Neural progenitor cell (in vitro differentiated cells): ENCODE results near the gene DCDC2B. TPM values are rescaled to one million over a fixed set of nuclear protein-coding genes. Genes with fewer than 3 reads are reported as not detected.

Experiments
- DNase-seq: peaks from one replicate; pipeline ENCODE4 v3.0.0-alpha.2; 2016; ENCODE audit warnings: low spot score
- H2AFZ ChIP-seq: fragments of 200-600 bp; sonication (generic); replicated peaks from 2 replicates; pipeline ENCODE4 v1.6.1; 2016; ENCODE audit warnings: antibody characterized with exemption
- H3F3A ChIP-seq: fragments of 200-600 bp; sonication (generic); 2 replicates; pipeline ENCODE4 v1.6.1; 2016; ENCODE audit warnings: antibody characterized with exemption, low read depth
- H3K27ac ChIP-seq: fragments of 200-600 bp; sonication (generic); 2 replicates; pipeline ENCODE4 v1.5.1; 2016; ENCODE audit warnings: mild to moderate bottlenecking
- H3K27me3 ChIP-seq: fragments of 200-600 bp; sonication (generic); 2 replicates; pipeline ENCODE4 v1.6.1; 2016; ENCODE audit warnings: mild to moderate bottlenecking, moderate library complexity
- H3K36me3 ChIP-seq: fragments of 200-600 bp; sonication (generic); 2 replicates; pipeline ENCODE4 v1.5.1; 2016
- H3K4me1 ChIP-seq: fragments of 200-600 bp; sonication (generic); 2 replicates; pipeline ENCODE4 v1.6.1; 2016; ENCODE audit warnings: mixed run types
- H3K4me2 ChIP-seq: fragments of 200-600 bp; sonication (generic); 2 replicates; pipeline ENCODE4 v1.6.1; 2016
- H3K4me3 ChIP-seq: fragments of 200-600 bp; sonication (generic); 2 replicates; pipeline ENCODE4 v1.5.1; 2016
- H3K79me2 ChIP-seq: fragments of 200-600 bp; sonication (generic); 2 replicates; pipeline ENCODE4 v1.6.1; 2016; ENCODE audit warnings: low read depth
- H3K9ac ChIP-seq: fragments of 200-600 bp; sonication (generic); 2 replicates; pipeline ENCODE4 v1.6.1; 2016
- H3K9me3 ChIP-seq: fragments of 200-600 bp; sonication (generic); 2 replicates; pipeline ENCODE4 v1.5.1; 2016; ENCODE audit warnings: low read depth
- H4K20me1 ChIP-seq: fragments of 200-600 bp; sonication (generic); 2 replicates; pipeline ENCODE4 v1.6.1; 2016; ENCODE audit warnings: low read depth
- H3K27ac Mint-ChIP-seq: 3 replicates; pipeline ENCODE4 v1.8.0; 2021; ENCODE audit warnings: mixed read lengths
- H3K27me3 Mint-ChIP-seq: 2 replicates; pipeline ENCODE4 v1.8.0; 2022; ENCODE audit warnings: low read depth, mild to moderate bottlenecking, inconsistent platforms, moderate library complexity, mixed read lengths; ENCODE audit not compliant: insufficient read depth
- H3K36me3 Mint-ChIP-seq: 3 replicates; pipeline ENCODE4 v1.8.0; 2021; ENCODE audit warnings: mixed read lengths
- H3K4me1 Mint-ChIP-seq: 3 replicates; pipeline ENCODE4 v1.8.0; 2021; ENCODE audit warnings: mixed read lengths
- H3K4me3 Mint-ChIP-seq: 3 replicates; pipeline ENCODE4 v1.8.0; 2021; ENCODE audit warnings: mild to moderate bottlenecking, moderate library complexity, mixed read lengths
- H3K9me3 Mint-ChIP-seq: 3 replicates; pipeline ENCODE4 v1.8.0; 2020; ENCODE audit warnings: mixed read lengths
- EZH2 ChIP-seq: fragments of 200-600 bp; sonication (generic); IDR thresholded peaks from 2 replicates; pipeline ENCODE4 v1.6.1; 2017; ENCODE audit warnings: antibody characterized with exemption, mild to moderate bottlenecking, moderate library complexity
- EZH2phosphoT487 ChIP-seq: fragments of 200-600 bp; sonication (generic); IDR thresholded peaks from 2 replicates; pipeline ENCODE4 v1.6.1; 2017; ENCODE audit warnings: antibody characterized with exemption
- total RNA-seq: library from RNA; depleted of rRNA; stranded (reverse); fragments of >200 nt; gene quantifications from 2 replicates; pipeline ENCODE4 v1.2.3, GENCODE V29; 2015; ENCODE audit warnings: low replicate concordance
- TF ChIP-seq, protein P1 (sequence below): fragments of 200-600 bp; sonication (generic); IDR thresholded peaks from 2 replicates; pipeline ENCODE4 v1.5.1; 2017; ENCODE audit warnings: antibody characterized with exemption, mild to moderate bottlenecking

Gene DCDC2B
- total RNA-seq, 1 donor from 2014 or later = not detected

DNA sequence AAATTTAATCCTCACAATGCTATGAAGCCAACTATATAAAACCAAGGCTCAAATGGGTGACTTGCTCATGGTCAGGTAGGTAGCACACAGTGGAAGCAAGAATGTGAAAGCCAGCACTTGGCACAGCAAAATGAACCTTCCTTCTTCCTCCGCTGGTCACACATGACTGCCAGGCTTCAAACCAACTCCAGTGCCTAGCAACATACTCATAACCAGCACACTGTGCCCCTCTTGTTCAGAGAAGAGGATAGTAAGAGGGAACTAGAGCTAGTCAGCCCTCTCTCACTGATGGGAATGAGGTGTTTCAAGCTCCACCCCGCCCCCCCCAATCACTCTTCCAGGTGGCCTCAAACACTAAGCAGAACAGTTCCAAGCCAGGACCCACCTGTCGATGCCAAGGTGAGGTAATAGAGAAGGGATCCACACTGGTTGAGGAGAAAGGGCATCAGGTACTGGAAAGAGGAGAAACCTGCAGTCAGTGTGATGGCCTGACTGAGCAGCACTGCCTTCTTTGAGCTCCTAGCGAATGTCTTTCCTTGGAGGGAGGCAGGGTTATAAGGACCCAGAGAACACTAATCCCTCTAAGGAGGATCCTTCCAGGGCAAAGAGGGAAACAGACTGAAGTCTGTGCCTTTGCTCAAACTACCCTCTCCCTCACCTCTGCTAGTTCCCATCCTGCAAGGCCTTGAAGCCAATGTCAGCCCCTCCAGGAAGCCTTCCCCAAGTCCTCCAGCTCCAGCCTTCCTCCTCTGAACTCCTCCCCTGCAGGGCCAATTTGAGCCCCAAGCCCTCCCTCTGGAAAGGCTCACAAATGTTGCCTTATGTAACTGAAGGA lies 12.1 kb downstream of the DCDC2B start:
- no peak overlapping the region for H3K27ac Mint-ChIP-seq
- peaks cover 34% of the 10 kb centered on the region for H3K79me2 ChIP-seq
- no peak overlapping the region for H3K27ac ChIP-seq
- H2AFZ ChIP-seq = peak overlapping the region; percentile 93
- TF ChIP-seq EZH2phosphoT487 = no peak
- TF ChIP-seq, protein P1, sequence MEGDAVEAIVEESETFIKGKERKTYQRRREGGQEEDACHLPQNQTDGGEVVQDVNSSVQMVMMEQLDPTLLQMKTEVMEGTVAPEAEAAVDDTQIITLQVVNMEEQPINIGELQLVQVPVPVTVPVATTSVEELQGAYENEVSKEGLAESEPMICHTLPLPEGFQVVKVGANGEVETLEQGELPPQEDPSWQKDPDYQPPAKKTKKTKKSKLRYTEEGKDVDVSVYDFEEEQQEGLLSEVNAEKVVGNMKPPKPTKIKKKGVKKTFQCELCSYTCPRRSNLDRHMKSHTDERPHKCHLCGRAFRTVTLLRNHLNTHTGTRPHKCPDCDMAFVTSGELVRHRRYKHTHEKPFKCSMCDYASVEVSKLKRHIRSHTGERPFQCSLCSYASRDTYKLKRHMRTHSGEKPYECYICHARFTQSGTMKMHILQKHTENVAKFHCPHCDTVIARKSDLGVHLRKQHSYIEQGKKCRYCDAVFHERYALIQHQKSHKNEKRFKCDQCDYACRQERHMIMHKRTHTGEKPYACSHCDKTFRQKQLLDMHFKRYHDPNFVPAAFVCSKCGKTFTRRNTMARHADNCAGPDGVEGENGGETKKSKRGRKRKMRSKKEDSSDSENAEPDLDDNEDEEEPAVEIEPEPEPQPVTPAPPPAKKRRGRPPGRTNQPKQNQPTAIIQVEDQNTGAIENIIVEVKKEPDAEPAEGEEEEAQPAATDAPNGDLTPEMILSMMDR = no peak
- no peak for TF ChIP-seq EZH2
- H4K20me1 ChIP-seq = no peaks in the 10 kb centered on the region
- no peak for DNase-seq
- H3K4me3 Mint-ChIP-seq = peak overlapping the region; percentile 97
- no peaks in the 10 kb centered on the region for H3K9me3 ChIP-seq
- H3K27me3 Mint-ChIP-seq = peaks cover 8% of the 10 kb centered on the region
- H3K9me3 Mint-ChIP-seq = no peaks in the 10 kb centered on the region
- H3K4me1 ChIP-seq = peaks cover 14% of the 10 kb centered on the region
- H3K27me3 ChIP-seq = no peaks in the 10 kb centered on the region
- peaks cover 15% of the 10 kb centered on the region for H3K36me3 Mint-ChIP-seq
- peaks cover 3% of the 10 kb centered on the region for H3F3A ChIP-seq
- H3K36me3 ChIP-seq = no peaks in the 10 kb centered on the region
- H3K9ac ChIP-seq = peak overlapping the region; percentile 51
- peaks cover 28% of the 10 kb centered on the region for H3K4me1 Mint-ChIP-seq
- H3K4me3 ChIP-seq = peak overlapping the region; percentile 82
- peak overlapping the region; percentile 89 for H3K4me2 ChIP-seq

GRCh38 chr1:32221581-32221979 lies 12.7 kb downstream of the DCDC2B start:
- no peak overlapping the region for H3K27ac Mint-ChIP-seq
- H3K4me3 Mint-ChIP-seq = peak overlapping the region; percentile 97
- H3K9me3 Mint-ChIP-seq = no peaks in the 10 kb centered on the region
- peaks cover 28% of the 10 kb centered on the region for H3K4me1 Mint-ChIP-seq
- Histone ChIP-seq H4K20me1 (no peaks in the 10 kb centered on the region), H2AFZ (peak overlapping the region; percentile 93), H3F3A (peaks cover 3% of the 10 kb centered on the region), H3K9ac (peak overlapping the region; percentile 51), H3K27ac (no peak overlapping the region), H3K36me3 (no peaks in the 10 kb centered on the region), H3K79me2 (peaks cover 34% of the 10 kb centered on the region), H3K4me3 (peak overlapping the region; percentile 82), H3K4me2 (peak overlapping the region; percentile 89), H3K4me1 (peaks cover 14% of the 10 kb centered on the region), H3K9me3 (no peaks in the 10 kb centered on the region), H3K27me3 (no peaks in the 10 kb centered on the region)
- peaks cover 15% of the 10 kb centered on the region for H3K36me3 Mint-ChIP-seq
- peaks cover 8% of the 10 kb centered on the region for H3K27me3 Mint-ChIP-seq
- TF ChIP-seq EZH2phosphoT487 (no peak), EZH2 (no peak)
- TF ChIP-seq, protein P1 = no peak
- DNase-seq = no peak

GRCh38 chr1:32221980-32222755 lies 13.3 kb downstream of the DCDC2B start, which contains the start of the genes EIF3I and TMEM234:
Gene EIF3I (plus strand): TSS chr1:32222407. CDS start chr1:32222442, 35 bp downstream.
Gene TMEM234 (minus strand): TSS chr1:32222353. CDS start chr1:32222322, 31 bp downstream.
- Histone ChIP-seq H3K27me3 (no peaks in the 10 kb centered on the region), H3K36me3 (no peaks in the 10 kb centered on the region), H4K20me1 (no peaks in the 10 kb centered on the region), H3K4me2 (peak within 1 kb of the TSS; percentile 89), H3K79me2 (peaks cover 34% of the 10 kb centered on the region), H3K4me1 (peaks cover 14% of the 10 kb centered on the region), H3K9ac (peak within 1 kb of the TSS; percentile 87), H2AFZ (peak within 1 kb of the TSS; percentile 93), H3F3A (peaks cover 3% of the 10 kb centered on the region), H3K4me3 (peak within 1 kb of the TSS; percentile 82), H3K27ac (peak within 1 kb of the TSS; percentile 1), H3K9me3 (no peaks in the 10 kb centered on the region)
- DNase-seq = peak; percentile 97
- peak within 1 kb of the TSS; percentile 97 for H3K4me3 Mint-ChIP-seq
- H3K4me1 Mint-ChIP-seq = peaks cover 28% of the 10 kb centered on the region
- peaks cover 15% of the 10 kb centered on the region for H3K36me3 Mint-ChIP-seq
- no peaks in the 10 kb centered on the region for H3K9me3 Mint-ChIP-seq
- peak within 1 kb of the TSS; percentile 90 for H3K27ac Mint-ChIP-seq
- peaks cover 8% of the 10 kb centered on the region for H3K27me3 Mint-ChIP-seq
- TF ChIP-seq EZH2phosphoT487 (no peak), EZH2 (peak; percentile 24)
